ENCODE results near the gene C1S.

- TF ChIP-seq CTCF (IDR thresholded peaks at IDR 0.05): no peak
- TF ChIP-seq ZFX (IDR thresholded peaks at IDR 0.05; ENCODE audit: borderline replicate concordance): no peak
These were observed 21.1 kb upstream of the C1S start for GRCh38 chr12:7039403-7039802.

All from 22Rv1 (cell line).